ENCODE data around the gene CCNF.

DNA sequence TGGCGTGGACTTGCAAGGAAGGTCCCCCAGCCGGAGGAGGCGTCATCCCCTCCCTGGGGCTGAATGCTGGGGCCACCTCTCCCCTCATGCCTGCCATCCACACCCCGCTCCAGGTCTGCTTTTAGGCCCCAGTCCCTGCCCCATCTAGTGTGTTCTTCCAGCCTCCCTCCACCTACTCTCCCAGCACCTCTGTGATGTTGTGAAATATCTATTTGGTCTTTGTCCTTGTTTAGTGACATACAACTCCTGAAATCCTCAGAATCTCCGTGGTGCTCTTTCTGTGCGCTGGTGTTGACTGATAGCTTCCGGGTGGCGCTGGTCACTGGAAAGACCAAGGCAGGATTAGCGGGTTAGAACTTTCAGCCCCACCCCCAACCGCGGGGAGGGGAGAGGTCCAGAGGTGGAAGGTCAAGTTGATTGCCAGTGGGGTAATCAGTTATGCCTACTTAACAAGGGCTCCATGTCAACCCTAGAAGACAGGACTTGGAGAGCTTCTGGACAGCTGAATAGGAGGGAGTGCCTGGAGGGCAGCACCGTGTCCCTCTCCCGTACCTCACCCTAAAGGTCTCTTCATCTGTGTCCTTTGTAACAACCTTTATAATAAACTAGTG is 55.8 kb downstream of the CCNF start:
- TF ChIP-seq, protein P1, sequence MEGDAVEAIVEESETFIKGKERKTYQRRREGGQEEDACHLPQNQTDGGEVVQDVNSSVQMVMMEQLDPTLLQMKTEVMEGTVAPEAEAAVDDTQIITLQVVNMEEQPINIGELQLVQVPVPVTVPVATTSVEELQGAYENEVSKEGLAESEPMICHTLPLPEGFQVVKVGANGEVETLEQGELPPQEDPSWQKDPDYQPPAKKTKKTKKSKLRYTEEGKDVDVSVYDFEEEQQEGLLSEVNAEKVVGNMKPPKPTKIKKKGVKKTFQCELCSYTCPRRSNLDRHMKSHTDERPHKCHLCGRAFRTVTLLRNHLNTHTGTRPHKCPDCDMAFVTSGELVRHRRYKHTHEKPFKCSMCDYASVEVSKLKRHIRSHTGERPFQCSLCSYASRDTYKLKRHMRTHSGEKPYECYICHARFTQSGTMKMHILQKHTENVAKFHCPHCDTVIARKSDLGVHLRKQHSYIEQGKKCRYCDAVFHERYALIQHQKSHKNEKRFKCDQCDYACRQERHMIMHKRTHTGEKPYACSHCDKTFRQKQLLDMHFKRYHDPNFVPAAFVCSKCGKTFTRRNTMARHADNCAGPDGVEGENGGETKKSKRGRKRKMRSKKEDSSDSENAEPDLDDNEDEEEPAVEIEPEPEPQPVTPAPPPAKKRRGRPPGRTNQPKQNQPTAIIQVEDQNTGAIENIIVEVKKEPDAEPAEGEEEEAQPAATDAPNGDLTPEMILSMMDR (IDR thresholded peaks at IDR 0.05 in 2 of 3, conservative IDR thresholded peaks at IDR 0.05 in 1 of 3; ENCODE audit: control insufficient read depth in 2 of 3, extremely low read depth in 1 of 3, insufficient read depth in 1 of 3, low read depth in 3 of 3, low read length in 3 of 3): no peak
- TF ChIP-seq EP300 (IDR thresholded peaks at IDR 0.05; ENCODE audit: borderline replicate concordance in 1 of 2, control insufficient read depth in 1 of 2, low read depth in 2 of 2, low read length in 2 of 2) (no peak), RAD51 (IDR thresholded peaks at IDR 0.05) (no peak), MYC (IDR thresholded peaks at IDR 0.05; ENCODE audit: insufficient read depth, insufficient read length, insufficient replicate concordance, low read length, severe bottlenecking) (no peak), POLR2A (IDR thresholded peaks at IDR 0.05; ENCODE audit: low read depth, low read length) (no peak), SPI1 (IDR thresholded peaks at IDR 0.05; ENCODE audit: borderline replicate concordance, insufficient read depth, low read depth, low read length) (no peak)
